Panc1 (cell line): Measurements from ENCODE around the gene ELMOD3. TPM values are rescaled to one million over a fixed set of nuclear protein-coding genes. Genes with fewer than 3 reads are reported as not detected.

ENCODE experiments used
- ATAC-seq: fragments of 200-7000 bp; cut with Tn5 transposase; 2 replicates; pipeline ENCODE4 v1.9.1; 2020; ENCODE audit warnings: mild to moderate bottlenecking, moderate library complexity
- BruUV-seq: library from RNA; stranded (reverse); fragments of 400-500 nt; replicated peaks from 2 replicates; lab custom pipeline; 2021; lab: Mats Ljungman, UMichigan
- CTCF ChIA-PET: fragments of 300-600 bp; sonication (Branson Sonifier 250); formaldehyde crosslinking; loops from one replicate; lab custom pipeline; 2022; ENCODE audit warnings: antibody characterized with exemption; lab: Charles Lee
- POLR2A ChIA-PET: fragments of 300-600 bp; sonication (Branson Sonifier 250); formaldehyde crosslinking; loops from one replicate; lab custom pipeline; 2022; ENCODE audit warnings: antibody characterized with exemption; lab: Charles Lee
- DNase-seq: peaks from one replicate; pipeline ENCODE4 v3.0.0-alpha.2; 2010; ENCODE audit warnings: low read depth, low spot score
- H3K27ac ChIP-seq: 2 replicates; pipeline ENCODE4 v1.5.1; 2011; ENCODE audit warnings: mild to moderate bottlenecking, low read length, inconsistent platforms
- H3K27me3 ChIP-seq: fragments of 200-500 bp; sonication (Bioruptor generic); 2 replicates; pipeline ENCODE4 v1.6.0; 2014; ENCODE audit warnings: low read length, inconsistent platforms; ENCODE audit not compliant: control insufficient read depth, insufficient read depth
- H3K36me3 ChIP-seq: fragments of 200-500 bp; sonication (Bioruptor generic); 2 replicates; pipeline ENCODE4 v1.5.1; 2014; ENCODE audit warnings: inconsistent platforms, mild to moderate bottlenecking, low read length, moderate library complexity; ENCODE audit not compliant: control insufficient read depth, insufficient read depth
- H3K4me1 ChIP-seq: 2 replicates; pipeline ENCODE4 v1.5.1; 2011; ENCODE audit warnings: inconsistent platforms, mild to moderate bottlenecking, low read length, moderate library complexity; ENCODE audit not compliant: control insufficient read depth, insufficient read depth
- H3K4me3 ChIP-seq, 2 experiments: 2 replicates each; pipeline ENCODE4 v1.5.1; 2011 to 2012; ENCODE audit warnings: low read depth in 2 of 2, low read length in 2 of 2, mild to moderate bottlenecking in 2 of 2, inconsistent platforms in 1 of 2, moderate library complexity in 1 of 2
- H3K9me3 ChIP-seq: fragments of 200-500 bp; sonication (Bioruptor generic); 2 replicates; pipeline ENCODE4 v1.5.1; 2014; ENCODE audit warnings: low read depth, mild to moderate bottlenecking, inconsistent platforms, low read length, moderate library complexity; ENCODE audit not compliant: control insufficient read depth, insufficient read depth
- CTCF ChIP-seq: fragments of 450-650 bp; IDR thresholded peaks from 2 replicates; pipeline ENCODE4 v1.5.1; 2017; ENCODE audit warnings: mild to moderate bottlenecking
- POLR2AphosphoS5 ChIP-seq: IDR thresholded peaks from 2 replicates; pipeline ENCODE4 v1.6.1; 2012; ENCODE audit warnings: mild to moderate bottlenecking, low read depth, low read length, moderate library complexity
- SIN3A ChIP-seq: IDR thresholded peaks from 2 replicates; pipeline ENCODE4 v1.6.1; 2012; ENCODE audit warnings: low read depth, mild to moderate bottlenecking, low read length, moderate library complexity, borderline replicate concordance; ENCODE audit not compliant: insufficient read depth
- TCF7L2 ChIP-seq: IDR thresholded peaks from 2 replicates; pipeline ENCODE4 v1.6.1; 2011; ENCODE audit warnings: mild to moderate bottlenecking, low read depth, low read length, inconsistent platforms
- in situ Hi-C: cut with HindIII; loops from 2 replicates; pipeline ENCODE4 v1.10.0; 2016; ENCODE audit warnings: low sequenced_read_pairs, low pct_unique_long_range_greater_than_20kb
- intact Hi-C: fragments of 100-400 bp; cut with micrococcal nuclease; formaldehyde crosslinking; loops from one replicate; pipeline ENCODE4 v1.10.0; 2022; ENCODE audit not compliant: unreplicated experiment
- total RNA-seq: library from RNA; stranded (reverse); gene quantifications from one replicate; pipeline ENCODE4 v1.2.1, GENCODE V29; 2021; ENCODE audit not compliant: unreplicated experiment
- TF ChIP-seq, protein P1 (sequence below), 2 experiments: IDR thresholded peaks; 2 replicates each; pipeline ENCODE4 v1.6.1; 2011 to 2012; ENCODE audit warnings: low read depth in 2 of 2, control low read depth in 1 of 2, low read length in 1 of 2, mild to moderate bottlenecking in 1 of 2, moderate library complexity in 1 of 2; ENCODE audit not compliant: insufficient read depth in 1 of 2

The ELMOD3 gene
- total RNA-seq, 1 experiment from 2014 or later, result 14.8 TPM

GRCh38 chr2:85319796-85320195 lies 34.8 kb upstream of the ELMOD3 start:
- Histone ChIP-seq H3K36me3 (peaks cover 23% of the 10 kb centered on the region), H3K27ac (no peak overlapping the region), H3K4me3 (no peak overlapping the region), H3K27me3 (no peaks in the 10 kb centered on the region), H3K4me1 (peaks cover 1% of the 10 kb centered on the region; the same call in 1 of the 2 replicates), H3K9me3 (no peaks in the 10 kb centered on the region)
- ChIA-PET POLR2A (interaction anchor here (0.6 kb wide), 1 partner anchor 541 kb away, joined by 3 read pairs; no protein-coding TSS in a partner anchor), CTCF (no interaction called here)
- DNase-seq, result no peak
- intact Hi-C loops, result no loop called here
- in situ Hi-C loops, result no loop called here
- no peak for ATAC-seq
- TF ChIP-seq POLR2AphosphoS5, result no peak
- no peak for TF ChIP-seq TCF7L2
- TF ChIP-seq, protein P1, sequence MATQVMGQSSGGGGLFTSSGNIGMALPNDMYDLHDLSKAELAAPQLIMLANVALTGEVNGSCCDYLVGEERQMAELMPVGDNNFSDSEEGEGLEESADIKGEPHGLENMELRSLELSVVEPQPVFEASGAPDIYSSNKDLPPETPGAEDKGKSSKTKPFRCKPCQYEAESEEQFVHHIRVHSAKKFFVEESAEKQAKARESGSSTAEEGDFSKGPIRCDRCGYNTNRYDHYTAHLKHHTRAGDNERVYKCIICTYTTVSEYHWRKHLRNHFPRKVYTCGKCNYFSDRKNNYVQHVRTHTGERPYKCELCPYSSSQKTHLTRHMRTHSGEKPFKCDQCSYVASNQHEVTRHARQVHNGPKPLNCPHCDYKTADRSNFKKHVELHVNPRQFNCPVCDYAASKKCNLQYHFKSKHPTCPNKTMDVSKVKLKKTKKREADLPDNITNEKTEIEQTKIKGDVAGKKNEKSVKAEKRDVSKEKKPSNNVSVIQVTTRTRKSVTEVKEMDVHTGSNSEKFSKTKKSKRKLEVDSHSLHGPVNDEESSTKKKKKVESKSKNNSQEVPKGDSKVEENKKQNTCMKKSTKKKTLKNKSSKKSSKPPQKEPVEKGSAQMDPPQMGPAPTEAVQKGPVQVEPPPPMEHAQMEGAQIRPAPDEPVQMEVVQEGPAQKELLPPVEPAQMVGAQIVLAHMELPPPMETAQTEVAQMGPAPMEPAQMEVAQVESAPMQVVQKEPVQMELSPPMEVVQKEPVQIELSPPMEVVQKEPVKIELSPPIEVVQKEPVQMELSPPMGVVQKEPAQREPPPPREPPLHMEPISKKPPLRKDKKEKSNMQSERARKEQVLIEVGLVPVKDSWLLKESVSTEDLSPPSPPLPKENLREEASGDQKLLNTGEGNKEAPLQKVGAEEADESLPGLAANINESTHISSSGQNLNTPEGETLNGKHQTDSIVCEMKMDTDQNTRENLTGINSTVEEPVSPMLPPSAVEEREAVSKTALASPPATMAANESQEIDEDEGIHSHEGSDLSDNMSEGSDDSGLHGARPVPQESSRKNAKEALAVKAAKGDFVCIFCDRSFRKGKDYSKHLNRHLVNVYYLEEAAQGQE (IDR thresholded peaks at IDR 0.05; ENCODE audit: insufficient read depth in 1 of 2, low read depth in 2 of 2, low read length in 1 of 2), result no peak
- no peak for TF ChIP-seq CTCF
- TF ChIP-seq SIN3A, result no peak
- no TSS peak for BruUV-seq

GRCh38 chr2:85323351-85323987 lies 31.1 kb upstream of the ELMOD3 start:
- intact Hi-C loops, result no loop called here
- H3K36me3 ChIP-seq, result peaks cover 21% of the 10 kb centered on the region

More at GRCh38 chr2:85323351-85323987, 31.1 kb upstream of the ELMOD3 start:
- ATAC-seq (no peak), DNase-seq (no peak)
- POLR2A ChIA-PET, result interaction anchor here (0.7 kb wide), 1 partner anchor 98 kb away, joined by 8 read pairs; no protein-coding TSS in a partner anchor
- Histone ChIP-seq H3K9me3 (no peaks in the 10 kb centered on the region), H3K27ac (no peak overlapping the region), H3K4me3 (no peak overlapping the region), H3K4me1 (peaks cover 12% of the 10 kb centered on the region), H3K27me3 (no peaks in the 10 kb centered on the region)
- in situ Hi-C loops, result no loop called here
- no peak for TF ChIP-seq POLR2AphosphoS5
- TF ChIP-seq SIN3A, result no peak
- TF ChIP-seq, protein P1 (IDR thresholded peaks at IDR 0.05; ENCODE audit: insufficient read depth in 1 of 2, low read depth in 2 of 2, low read length in 1 of 2), result no peak
- TF ChIP-seq TCF7L2, result no peak
- no peak for TF ChIP-seq CTCF
- no TSS peak for BruUV-seq
- CTCF ChIA-PET, result no interaction called here
